ENCODE results near the gene AQP7.
A peak's percentile ranks its signal among the peaks of the same experiment; 100 is the strongest.
"Not testable (repeated sequence)": the region's sequence is repeated elsewhere in the genome, so short reads cannot be mapped to it uniquely, and the experiment has no call there.

AQP7 gene

DNA sequence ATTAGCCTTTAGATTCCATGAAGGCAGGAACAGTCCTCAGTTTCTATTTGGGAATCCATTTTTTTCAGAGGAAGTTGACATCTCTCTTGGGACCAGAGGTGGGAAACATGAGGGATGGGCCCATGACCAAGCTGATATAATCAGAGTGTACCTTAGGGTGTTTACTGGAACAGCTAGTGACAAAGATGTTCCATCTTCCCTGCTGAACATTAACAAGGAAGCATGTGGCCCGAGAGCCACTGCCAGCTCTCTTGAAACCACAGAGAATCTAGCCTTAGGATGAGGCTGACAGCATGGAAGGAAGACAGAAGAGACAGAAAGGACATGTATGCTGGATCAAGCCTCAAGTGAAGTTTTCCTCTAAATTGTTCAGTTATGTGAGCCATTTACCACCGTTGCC, 29.1 kb upstream of the AQP7 start:
- no peak for DNase-seq

DNA sequence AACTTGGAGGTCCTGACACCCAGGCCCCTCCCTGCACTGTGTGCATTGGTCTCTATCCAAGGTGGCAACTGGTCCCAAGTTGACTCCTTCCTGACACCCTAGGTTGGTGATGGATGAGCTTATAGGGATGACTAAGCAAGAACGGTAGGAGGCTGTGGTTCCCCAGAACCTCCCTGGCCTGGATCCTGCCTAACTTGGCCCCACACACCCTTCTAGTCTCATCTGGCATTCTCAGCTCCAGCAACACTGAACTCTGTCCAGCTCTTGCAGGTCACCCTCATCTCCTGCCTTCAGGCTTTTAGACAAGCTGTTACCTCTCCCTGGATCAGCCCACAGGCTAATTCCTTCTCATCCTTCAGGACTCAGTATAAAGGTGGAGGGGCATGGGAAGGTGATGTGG, 28.6 kb upstream of the AQP7 start:
- peak in 1 of 3 donors; percentile 5 for DNase-seq

DNA sequence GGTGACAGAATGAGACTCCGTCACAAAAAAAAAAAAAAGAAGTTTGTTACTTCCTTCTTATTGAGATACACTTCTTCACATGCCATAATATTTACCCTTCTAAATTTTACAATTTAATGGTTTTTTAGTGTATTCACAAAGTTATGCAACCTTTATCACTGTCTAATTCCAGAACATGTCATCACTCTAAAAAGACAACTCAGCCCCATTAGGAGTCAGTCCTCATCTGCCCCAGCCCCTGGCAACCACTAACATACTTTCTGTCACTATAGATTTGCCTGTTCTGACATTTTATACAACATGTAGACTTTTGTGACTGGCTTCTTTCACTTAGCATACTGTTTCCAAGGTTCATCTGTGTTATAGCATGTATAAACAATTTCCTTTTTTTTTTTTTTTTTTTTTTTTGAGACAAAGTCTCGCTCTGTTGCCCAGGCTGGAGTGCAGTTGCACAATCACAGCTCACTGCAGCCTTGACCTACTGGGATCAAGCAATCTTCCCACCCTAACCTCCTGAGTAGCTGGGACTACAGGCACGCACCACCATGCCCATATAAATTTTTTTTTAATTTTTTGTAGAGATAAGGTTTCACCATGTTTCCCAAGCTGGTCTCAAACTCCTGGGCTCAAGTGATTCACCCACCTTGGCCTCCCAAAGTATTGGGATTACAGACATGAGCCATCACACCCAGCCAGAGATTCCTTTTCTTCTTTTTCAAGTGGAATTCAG, 27.1 kb upstream of the AQP7 start:
- DNase-seq: peak in 1 of 3 donors; percentile 12

DNA sequence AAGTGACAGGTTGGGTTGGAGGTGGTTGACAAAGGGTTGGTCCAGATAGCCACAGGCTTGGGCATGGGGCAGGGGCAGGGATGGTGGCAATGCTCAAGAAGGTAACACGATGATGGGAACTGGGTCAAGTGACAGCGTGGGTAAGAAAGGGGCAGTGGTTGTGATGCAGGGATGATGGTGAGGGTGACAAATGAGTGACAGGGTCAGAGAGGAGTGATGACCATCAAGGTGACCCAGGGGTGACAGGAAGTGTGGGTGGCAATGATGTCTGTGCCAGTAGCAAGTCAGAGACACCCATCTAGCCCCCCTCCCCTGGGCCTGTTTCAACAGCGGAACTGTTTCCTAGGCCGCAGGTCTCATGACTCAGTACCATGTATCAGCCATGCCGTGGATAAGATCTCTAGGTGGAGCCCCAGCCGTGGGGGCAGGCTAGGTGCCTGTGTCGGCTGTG, 24.5 kb upstream of the AQP7 start:
- DNase-seq: no peak

DNA sequence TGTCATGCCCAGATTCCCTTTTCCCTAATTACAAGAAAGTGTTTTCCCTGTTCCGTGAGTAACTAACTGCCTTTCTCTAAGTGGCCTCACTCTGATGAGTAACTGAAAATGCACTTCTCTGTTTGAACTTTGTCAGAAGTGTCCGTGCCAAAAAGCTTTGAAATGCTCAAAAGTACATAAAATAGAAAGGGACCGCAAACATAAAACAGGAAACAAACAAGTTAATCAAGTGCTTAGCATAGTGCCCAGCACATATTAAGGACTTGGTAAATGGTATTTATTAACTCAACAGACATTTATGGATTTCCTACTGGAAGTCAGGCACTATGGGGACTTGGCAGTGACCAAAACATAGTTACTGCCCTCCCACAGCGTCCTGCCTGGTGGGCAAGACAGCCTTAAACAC, 22.8 kb upstream of the AQP7 start:
- no peak for DNase-seq

DNA sequence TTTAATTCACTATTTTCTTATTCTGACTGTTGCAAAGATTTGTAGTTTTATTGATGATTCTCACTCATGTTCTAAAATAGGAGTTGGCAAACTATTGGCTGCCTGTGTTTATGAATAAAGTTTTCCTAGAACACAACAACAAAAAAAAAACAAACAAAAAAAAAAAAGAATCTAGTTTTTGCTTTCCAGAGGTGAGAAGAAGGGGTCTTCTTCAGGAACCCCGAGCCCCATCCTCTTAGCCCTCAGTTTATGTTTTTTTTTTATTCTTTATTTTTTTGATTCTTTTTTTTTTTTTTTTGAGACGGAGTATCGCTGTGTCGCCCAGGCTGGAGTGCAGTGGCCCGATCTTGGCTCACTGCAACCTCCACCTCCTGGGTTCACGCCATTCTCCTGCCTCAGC, 22.1 kb upstream of the AQP7 start:
- DNase-seq: not testable (repeated sequence)

DNA sequence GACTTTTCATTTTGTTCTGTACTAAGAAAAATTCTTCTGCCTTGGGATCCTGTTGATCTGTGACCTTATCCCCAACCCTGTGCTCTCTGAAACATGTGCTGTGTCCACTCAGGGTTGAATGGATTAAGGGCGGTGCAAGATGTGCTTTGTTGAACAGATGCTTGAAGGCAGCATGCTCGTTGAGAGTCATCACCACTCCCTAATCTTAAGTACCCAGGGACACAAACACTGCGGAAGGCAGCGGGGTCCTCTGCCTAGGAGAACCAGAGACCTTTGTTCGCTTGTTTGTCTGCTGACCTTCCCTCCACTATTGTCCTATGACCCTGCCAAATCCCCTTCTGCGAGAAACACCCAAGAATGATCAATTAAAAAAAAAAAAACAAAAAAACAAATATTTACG, 21.7 kb upstream of the AQP7 start:
- not testable (repeated sequence) for DNase-seq

DNA sequence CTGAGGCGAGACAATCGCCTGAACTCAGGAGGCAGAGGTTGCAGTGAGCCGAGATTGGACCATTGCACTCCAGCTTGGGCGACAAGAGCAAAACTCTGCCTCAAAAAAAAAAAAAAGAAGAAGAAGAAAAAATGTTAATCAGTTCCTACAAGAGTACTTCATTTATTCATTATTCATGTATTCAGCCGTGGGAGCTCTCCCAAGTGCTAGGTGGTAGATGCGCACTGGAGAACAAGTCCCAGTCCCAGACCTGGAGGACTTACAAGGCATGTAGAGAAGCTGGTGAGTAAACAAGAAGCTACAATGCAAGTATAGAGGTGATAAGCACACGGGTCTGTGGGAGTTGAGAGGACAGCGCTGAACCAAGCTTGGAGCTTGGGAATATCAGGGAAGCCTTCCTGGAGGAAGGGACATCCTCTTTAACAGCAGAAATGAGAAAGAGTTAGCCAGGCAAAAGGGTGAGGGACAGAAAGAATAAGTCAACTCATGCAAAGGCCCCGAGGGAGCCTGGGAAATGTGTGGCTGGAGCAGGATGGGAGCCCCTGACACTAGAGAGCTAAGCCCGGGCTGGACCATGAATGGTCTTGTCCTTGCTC, 17.4 kb upstream of the AQP7 start:
- DNase-seq: no peak

DNA sequence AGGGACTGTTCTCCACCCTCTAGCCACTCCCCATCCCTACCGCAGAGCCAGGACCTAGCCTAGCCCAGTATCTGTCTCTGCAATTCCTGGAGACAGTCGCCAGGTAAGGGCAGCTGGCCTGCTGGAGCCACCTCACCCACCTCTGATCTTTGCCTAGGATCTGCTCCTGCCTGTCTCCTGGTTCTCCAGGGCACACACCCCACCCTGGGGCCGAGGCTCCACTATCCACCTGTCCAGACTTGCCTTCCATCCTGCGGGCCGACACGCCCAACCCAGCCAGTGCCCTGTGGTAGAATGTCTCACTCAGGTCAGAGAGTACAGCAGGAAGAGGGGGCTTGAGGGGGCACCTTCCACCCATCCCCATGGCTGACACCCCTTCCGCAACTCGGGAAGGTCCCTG, 15.7 kb upstream of the AQP7 start:
- DNase-seq: no peak

DNA sequence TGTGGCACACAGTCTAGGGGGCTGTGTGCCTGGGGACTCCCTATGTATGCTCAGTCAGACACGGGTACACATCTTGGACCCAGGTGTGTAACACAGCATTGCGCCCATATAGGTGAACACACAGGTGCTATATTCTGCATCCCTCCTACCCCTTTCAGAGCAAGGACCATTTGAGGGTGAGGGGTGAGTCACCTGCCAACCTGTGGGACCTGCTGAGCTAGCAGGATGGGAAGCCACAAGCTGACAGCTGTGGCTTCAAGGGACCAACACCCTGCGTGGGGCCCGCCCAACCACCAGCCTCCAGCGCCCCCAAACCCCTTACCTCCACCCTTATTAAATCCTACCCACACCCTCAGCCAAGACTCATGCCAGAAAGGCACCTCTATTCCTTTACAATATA, 14.6 kb upstream of the AQP7 start:
- no peak for DNase-seq

DNA sequence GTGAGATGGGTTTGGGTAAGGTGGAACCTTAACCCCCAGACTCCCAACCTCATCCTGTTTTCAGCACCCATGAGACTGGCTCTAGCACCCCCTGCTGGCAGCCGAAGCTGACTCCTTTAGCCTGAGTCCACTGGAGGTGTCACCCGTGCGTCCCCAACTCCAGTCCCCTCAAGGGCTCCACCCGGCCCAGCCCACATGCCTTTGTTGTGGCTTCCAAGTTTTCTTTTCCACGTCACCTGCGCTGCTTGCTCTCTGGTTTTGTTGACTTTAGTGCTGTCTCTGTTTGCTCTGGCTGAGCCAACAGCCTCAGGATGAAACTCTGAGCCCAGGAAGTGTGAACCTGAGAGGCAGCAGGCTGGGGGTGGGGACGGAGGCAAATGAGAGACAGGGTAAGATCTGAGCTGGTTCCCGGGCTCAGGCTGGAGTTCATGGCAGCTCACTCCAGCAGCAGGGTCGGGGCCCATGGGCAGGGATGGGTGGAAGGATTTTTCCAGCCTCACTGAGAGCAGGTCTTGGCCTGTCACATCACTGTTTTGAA, 13.2 kb upstream of the AQP7 start:
- DNase-seq: peak; percentile 71 to 87 (median 74)

DNA sequence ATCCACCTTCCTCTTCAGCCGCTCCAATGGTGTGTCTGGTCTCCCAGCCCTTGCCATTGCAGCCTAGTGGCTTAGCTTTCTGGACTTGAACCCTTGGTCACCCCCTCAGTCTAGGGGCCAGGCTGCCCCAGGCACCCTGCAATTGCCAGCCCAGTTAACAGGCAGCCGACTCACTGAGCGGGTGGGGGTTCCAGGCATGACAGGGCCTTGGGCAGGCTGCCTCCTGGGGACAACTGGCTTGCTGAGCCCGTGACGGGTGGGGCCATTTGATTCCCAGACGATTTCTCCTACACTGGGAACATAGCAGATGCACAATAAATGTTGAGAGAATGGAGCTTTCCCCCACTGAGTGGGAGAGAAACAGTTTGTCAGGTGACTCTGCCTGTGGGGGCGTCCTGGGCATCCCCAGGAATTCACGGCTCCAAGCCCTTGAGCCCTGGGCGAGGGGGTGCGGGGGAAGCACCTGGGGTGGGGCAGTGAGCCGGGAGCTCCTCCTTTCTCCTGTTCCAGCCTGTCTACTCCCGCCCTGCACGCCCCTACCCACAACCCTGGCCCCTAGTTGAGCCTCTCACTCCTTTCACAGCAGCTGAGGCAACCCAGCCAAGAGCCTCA, 12.6 kb upstream of the AQP7 start:
- peak; percentile 25 to 52 (median 34) for DNase-seq

DNA sequence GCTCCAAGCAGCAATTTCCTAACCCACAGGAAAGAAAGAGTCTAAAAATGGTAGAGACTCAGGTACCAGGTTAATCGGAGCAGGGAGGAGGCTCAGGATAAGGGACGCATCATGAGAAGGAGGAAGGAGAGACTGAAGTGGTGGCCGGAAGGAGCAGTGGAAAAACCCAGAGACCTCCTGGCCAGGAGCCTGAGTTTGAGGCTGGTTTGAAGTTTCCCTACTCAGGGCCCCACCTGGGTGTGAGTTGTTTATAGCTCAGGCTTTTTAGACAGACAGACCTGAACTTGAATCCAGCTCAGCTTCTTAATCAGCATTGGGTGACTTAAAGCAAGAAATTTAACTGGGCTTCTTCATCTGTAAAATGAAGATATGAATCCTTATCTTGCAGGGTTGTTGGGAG, 11.9 kb upstream of the AQP7 start:
- no peak for DNase-seq

DNA sequence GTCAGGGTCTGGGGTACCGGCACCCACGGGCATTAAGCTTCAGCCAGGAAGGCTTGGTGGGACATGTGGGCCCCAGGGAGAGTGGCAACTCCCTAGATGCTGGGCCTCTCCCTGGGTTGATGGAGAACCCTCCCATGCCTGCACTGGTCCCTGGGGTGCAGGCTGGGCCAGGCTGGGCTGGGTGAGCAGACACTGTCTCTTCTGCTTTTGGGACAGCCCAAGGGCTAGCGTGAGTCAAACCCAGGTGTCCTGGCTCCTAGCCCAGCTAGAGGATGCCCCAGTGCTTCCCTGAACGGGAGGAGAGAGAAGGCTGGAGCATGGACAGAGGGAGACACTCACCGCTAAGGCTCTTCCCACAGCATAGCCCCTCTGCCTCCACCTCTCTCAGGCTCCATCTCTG, 5.7 kb upstream of the AQP7 start:
- no peak for DNase-seq

DNA sequence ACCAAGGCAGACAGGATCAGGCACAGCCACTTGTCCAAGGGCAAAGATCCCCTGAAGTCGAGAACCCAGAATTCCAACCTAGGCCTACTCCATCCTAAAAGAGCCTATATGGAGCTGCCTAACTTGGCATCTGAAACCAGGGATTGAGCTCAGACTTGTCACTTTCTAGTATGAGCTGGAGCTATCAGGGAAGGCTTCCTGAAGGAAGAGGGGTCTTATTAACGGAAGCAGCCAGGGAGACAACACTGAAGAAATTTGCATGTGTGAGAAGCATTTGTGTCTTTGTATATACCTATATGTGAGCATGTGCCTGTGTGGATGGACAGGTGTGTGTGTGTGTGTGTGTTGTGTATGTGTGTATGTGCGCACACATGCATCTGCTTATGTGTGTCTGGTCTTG, 4.7 kb upstream of the AQP7 start:
- DNase-seq: no peak

DNA sequence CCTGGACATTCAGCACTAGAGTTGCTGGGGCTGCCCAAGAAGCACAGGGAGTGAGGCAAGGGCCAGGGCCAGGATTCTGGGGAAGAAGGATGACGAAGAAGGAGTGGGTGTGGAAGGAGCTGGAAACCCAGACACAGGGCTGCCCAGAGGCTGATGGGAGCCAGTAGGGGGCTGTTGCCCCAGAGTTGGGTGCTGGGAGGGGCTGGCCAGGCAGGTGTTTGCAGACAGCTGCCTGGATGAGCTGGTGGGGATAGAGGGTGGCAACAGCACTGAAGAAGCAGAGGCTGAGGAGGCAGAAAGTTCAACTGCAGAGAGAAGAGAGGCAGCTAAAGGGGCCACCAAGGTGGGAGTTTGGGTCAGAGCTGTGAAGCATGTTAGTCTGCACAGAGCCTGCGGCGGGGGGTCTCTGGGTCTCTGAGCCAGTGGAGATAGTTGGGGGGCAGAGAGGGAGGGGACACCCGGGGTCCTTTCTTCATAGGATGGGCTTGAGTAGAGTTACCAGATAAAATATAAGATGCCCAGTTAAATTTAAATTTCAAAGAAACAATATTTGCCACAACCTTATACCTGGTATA, 2.5 kb upstream of the AQP7 start:
- DNase-seq: peak in 2 of 3 donors; percentile 11 to 24

DNA sequence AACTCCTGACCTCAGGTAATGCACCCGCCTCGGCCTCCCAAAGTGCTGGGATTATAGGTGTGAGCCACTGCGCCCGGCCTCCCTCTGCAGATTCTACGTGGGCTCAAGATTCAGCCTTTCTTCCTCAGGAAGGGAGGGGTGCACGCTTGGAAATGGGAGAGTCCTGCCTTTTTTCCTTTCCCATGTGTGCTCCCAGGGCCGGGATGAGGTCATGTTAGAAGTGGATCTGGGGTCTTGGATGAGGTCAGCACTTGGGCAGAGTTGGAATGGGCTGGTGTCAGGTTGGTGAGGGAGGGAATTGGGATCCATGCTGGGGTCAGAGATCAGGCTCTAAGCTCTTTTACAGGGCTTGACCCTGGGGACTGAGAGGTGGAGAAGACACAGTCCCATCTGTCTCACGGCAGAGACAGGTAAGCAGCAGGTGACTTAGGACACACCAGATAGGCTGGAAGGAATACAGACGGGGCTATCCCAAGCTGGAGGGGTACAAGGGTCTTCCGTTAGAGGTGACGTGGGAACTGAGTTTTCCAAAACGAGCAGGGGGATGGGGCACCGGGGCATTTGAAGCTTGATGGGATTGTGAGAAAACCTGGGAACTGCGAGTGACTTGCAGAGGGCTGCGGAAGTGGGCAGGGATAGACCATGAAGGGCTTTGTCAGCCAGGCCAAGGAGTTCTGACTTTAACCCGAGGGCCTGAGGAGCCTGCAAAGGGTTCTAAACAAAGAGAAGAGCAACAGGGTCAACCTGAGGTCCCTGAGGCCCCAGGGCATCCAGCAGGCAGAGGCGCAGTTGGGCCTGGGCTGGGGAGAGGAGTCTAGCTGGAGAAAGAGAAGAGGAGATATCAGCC, 1.8 kb upstream of the AQP7 start:
- DNase-seq: no peak

DNA sequence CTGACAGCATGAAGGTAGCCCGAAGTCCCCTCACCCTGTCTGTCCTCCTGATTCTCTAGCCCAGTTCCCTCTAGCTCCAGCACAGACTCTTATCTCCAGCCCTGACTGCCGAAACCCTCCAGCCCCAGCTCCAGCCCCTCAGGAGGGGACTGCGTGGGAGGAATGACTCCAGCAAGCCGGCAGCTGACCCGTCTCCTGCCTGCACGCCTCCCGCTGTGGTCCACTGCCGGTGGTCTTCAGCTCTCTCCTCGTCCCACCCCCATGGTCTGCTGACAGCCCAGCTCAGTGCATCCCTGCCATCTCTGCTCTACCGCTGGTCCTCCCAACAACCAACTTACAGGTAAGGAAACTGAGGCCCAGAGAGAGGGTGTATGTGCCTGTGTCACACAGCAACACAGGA, 559 bp downstream of the AQP7 start:
- DNase-seq: not testable (repeated sequence)

DNA sequence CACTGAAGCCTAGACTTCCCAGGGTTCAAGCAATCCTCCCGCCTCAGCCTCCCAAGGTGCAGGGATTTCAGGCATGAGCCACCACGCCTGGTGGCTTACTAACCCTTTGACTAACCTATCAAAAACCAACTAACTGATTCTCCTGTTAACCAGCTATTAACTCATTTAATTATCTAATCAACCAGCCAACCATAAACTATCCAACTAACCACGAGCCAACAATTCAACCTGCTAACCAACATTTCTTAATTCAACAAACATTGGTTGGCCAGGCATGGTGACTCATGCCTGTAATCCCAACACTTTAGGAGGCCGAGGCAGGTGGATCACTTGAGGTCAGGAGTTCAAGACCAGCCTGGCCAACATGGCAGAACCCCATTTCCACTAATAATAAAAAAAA, 3.3 kb downstream of the AQP7 start:
- DNase-seq: not testable (repeated sequence)

DNA sequence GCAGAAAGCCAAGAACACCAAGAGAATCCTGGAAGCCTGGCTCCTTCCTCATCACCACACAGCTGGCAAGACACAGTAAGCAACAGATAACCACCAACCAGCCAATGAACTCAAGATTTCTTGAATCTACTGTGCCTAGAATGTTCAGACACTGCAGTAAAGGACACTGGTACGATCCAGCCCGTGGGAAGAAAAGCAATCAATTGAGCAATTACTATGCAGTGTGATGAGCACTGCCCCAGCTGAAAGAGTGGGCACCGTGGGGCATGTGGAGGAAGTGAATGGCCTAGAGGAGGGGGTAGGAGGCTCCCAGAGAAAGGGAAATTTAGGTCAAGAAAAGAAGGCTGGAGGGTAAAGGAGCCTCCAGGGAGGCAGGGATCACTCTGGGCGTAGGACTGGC, 4.6 kb downstream of the AQP7 start:
- peak in 2 of 3 donors; percentile 36 to 39 for DNase-seq

DNA sequence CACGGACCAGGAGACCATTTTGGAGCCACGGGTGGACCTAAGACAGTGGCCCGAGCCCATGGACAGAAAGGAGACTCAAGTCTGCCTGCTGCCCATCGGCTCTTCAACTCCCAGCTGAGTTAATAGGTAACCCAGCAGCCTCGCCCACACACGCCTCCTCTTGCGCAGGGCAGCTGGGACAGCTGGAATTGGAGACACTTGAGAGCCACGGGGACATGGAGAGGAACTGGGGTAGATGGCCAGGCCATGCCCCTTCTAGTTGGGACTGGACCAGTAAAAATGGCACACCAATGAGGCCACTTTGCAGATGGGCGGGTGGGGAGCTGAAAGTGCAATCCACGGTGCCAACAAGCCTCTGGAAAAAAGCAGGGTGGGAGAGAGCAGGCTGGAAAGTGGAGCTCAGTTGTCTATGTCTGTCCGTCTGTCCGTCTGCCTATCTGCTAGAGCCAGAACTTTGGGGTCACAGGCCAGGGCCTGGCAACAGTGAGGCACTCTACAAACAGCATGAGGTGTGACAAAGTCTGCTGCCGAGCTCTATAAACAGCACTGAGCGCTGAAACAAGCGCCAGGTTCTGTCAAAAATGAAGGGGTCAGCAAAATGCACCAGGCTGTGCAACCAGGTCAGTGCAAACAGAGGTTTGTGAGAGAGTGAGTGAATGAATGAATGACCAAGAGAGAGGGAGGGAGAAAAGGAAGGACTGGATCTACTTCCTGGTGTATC, 7.0 kb downstream of the AQP7 start:
- not testable (repeated sequence) for DNase-seq

DNA sequence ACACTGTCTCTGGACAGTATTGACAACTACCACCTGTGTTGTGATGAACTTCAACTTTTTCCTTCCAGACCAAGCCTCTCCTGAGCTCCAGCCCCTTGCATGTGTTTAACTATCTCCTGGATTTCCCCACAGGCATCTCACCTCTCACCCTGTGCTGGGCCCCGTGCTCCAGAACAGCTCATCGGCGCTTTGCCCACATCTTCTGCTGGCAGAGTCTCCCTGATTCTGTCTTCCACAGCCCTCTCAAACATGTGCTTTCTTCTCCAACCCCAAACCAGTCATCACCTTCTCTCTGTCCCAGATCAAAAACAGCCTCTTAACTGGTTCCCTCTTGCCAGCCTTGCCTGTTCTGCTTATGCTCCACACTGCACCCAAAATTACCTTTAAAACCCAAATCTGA, 8.4 kb downstream of the AQP7 start:
- not testable (repeated sequence) for DNase-seq

All from suppressor macrophage treated with lipopolysaccharide for 1 hour (primary cell).